Loucy (cell line): ENCODE results near the gene LPIN1.
A peak's percentile ranks its signal among the peaks of the same experiment; 100 is the strongest.

Source experiments
- H2AFZ ChIP-seq: fragments of 200-600 bp; sonication (generic); 2 replicates; pipeline ENCODE4 v1.6.0; 2016; ENCODE audit warnings: antibody characterized with exemption, mild to moderate bottlenecking, low read length, moderate library complexity
- H3F3A ChIP-seq: fragments of 200-600 bp; 2 replicates; pipeline ENCODE4 v1.6.0; 2016; ENCODE audit warnings: antibody characterized with exemption, low read depth, mild to moderate bottlenecking
- H3K27me3 ChIP-seq: fragments of 200-600 bp; sonication (generic); 2 replicates; pipeline ENCODE4 v1.6.1; 2014; ENCODE audit warnings: low read length, mild to moderate bottlenecking; ENCODE audit not compliant: insufficient read depth, poor library complexity, severe bottlenecking
- H3K36me3 ChIP-seq: fragments of 200-600 bp; sonication (generic); 2 replicates; pipeline ENCODE4 v1.6.1; 2016; ENCODE audit warnings: low read length; ENCODE audit not compliant: insufficient read depth
- H3K4me1 ChIP-seq: fragments of 200-600 bp; sonication (generic); 2 replicates; pipeline ENCODE4 v1.5.1; 2014; ENCODE audit warnings: low read length, mild to moderate bottlenecking; ENCODE audit not compliant: insufficient read depth, poor library complexity, severe bottlenecking
- H3K4me2 ChIP-seq: fragments of 200-600 bp; sonication (generic); 2 replicates; pipeline ENCODE4 v1.6.0; 2014; ENCODE audit warnings: antibody characterized with exemption, low read length, low read depth, mild to moderate bottlenecking; ENCODE audit not compliant: poor library complexity, severe bottlenecking
- H3K4me3 ChIP-seq: fragments of 200-600 bp; sonication (generic); 2 replicates; pipeline ENCODE4 v1.5.1; 2014; ENCODE audit warnings: low read length, mild to moderate bottlenecking, mixed read lengths; ENCODE audit not compliant: poor library complexity, severe bottlenecking
- H3K79me2 ChIP-seq: fragments of 200-600 bp; sonication (generic); 2 replicates; pipeline ENCODE4 v1.6.1; 2014; ENCODE audit warnings: low read length; ENCODE audit not compliant: insufficient read depth
- H3K9ac ChIP-seq: fragments of 200-600 bp; sonication (generic); 2 replicates; pipeline ENCODE4 v1.6.0; 2014; ENCODE audit warnings: mild to moderate bottlenecking, low read depth, low read length, moderate library complexity; ENCODE audit not compliant: poor library complexity, severe bottlenecking
- H3K9me2 ChIP-seq: fragments of 200-600 bp; sonication (generic); replicated peaks from 2 replicates; pipeline ENCODE4 v1.6.1; 2016; ENCODE audit warnings: low read depth, low read length, mixed read lengths
- H3K9me3 ChIP-seq: fragments of 200-600 bp; sonication (generic); 2 replicates; pipeline ENCODE4 v1.6.1; 2014; ENCODE audit warnings: mild to moderate bottlenecking, antibody characterized with exemption, low read length, low read depth; ENCODE audit not compliant: insufficient read depth
- H4K20me1 ChIP-seq: fragments of 200-600 bp; sonication (generic); 2 replicates; pipeline ENCODE4 v1.6.0; 2014; ENCODE audit warnings: antibody characterized with exemption, low read length, mild to moderate bottlenecking; ENCODE audit not compliant: insufficient read depth, poor library complexity, severe bottlenecking
- CTCF ChIP-seq: fragments of 200-600 bp; sonication (generic); conservative IDR thresholded peaks from 2 replicates; pipeline ENCODE4 v1.5.1; 2014; ENCODE audit warnings: mild to moderate bottlenecking, antibody characterized with exemption, low read length
- EZH2phosphoT487 ChIP-seq: fragments of 200-600 bp; IDR thresholded peaks from 2 replicates; pipeline ENCODE4 v1.6.1; 2018; ENCODE audit warnings: antibody characterized with exemption, mild to moderate bottlenecking, moderate library complexity, borderline replicate concordance

Gene LPIN1

GRCh38 chr2:11873356-11874154, 127.1 kb downstream of the LPIN1 start:
- no peaks in the 10 kb centered on the region for H4K20me1 ChIP-seq
- H3K79me2 ChIP-seq = no peaks in the 10 kb centered on the region
- H3K4me2 ChIP-seq = no peak overlapping the region
- no peaks in the 10 kb centered on the region for H3K9me2 ChIP-seq
- no peaks in the 10 kb centered on the region for H3F3A ChIP-seq
- no peaks in the 10 kb centered on the region for H3K36me3 ChIP-seq
- H3K9ac ChIP-seq = no peak overlapping the region
- TF ChIP-seq EZH2phosphoT487 = no peak
- H3K4me1 ChIP-seq = peaks cover 40% of the 10 kb centered on the region
- H2AFZ ChIP-seq = no peak overlapping the region
- H3K27me3 ChIP-seq = no peaks in the 10 kb centered on the region
- no peaks in the 10 kb centered on the region for H3K9me3 ChIP-seq
- no peak overlapping the region for H3K4me3 ChIP-seq

- no peak overlapping the region for H2AFZ ChIP-seq
- no peaks in the 10 kb centered on the region for H3K36me3 ChIP-seq
- no peaks in the 10 kb centered on the region for H4K20me1 ChIP-seq
- H3K4me2 ChIP-seq = no peak overlapping the region
- H3K9me2 ChIP-seq = no peaks in the 10 kb centered on the region
- no peaks in the 10 kb centered on the region for H3K9me3 ChIP-seq
- H3K4me1 ChIP-seq = peaks cover 52% of the 10 kb centered on the region
- H3K4me3 ChIP-seq = no peak overlapping the region
- no peaks in the 10 kb centered on the region for H3K27me3 ChIP-seq
- no peaks in the 10 kb centered on the region for H3F3A ChIP-seq
- no peaks in the 10 kb centered on the region for H3K79me2 ChIP-seq
- H3K9ac ChIP-seq = no peak overlapping the region
- TF ChIP-seq CTCF = no peak
- TF ChIP-seq EZH2phosphoT487 = no peak
Observed at GRCh38 chr2:11874861-11875260, 128.4 kb downstream of the LPIN1 start.

GRCh38 chr2:11875481-11875880, 129.0 kb downstream of the LPIN1 start:
- Histone ChIP-seq H3K27me3 (no peaks in the 10 kb centered on the region), H3K9ac (no peak overlapping the region), H3K4me3 (no peak overlapping the region), H3F3A (no peaks in the 10 kb centered on the region), H3K4me1 (peaks cover 58% of the 10 kb centered on the region), H2AFZ (peak overlapping the region; percentile 57), H3K9me2 (no peaks in the 10 kb centered on the region), H4K20me1 (no peaks in the 10 kb centered on the region), H3K4me2 (no peak overlapping the region), H3K36me3 (no peaks in the 10 kb centered on the region), H3K9me3 (no peaks in the 10 kb centered on the region), H3K79me2 (no peaks in the 10 kb centered on the region)
- TF ChIP-seq CTCF (no peak), EZH2phosphoT487 (no peak)

- no peak overlapping the region for H2AFZ ChIP-seq
- no peaks in the 10 kb centered on the region for H4K20me1 ChIP-seq
- no peaks in the 10 kb centered on the region for H3K9me3 ChIP-seq
- no peaks in the 10 kb centered on the region for H3F3A ChIP-seq
- H3K79me2 ChIP-seq = no peaks in the 10 kb centered on the region
- H3K9me2 ChIP-seq = no peaks in the 10 kb centered on the region
- no peaks in the 10 kb centered on the region for H3K27me3 ChIP-seq
- H3K4me1 ChIP-seq = peaks cover 59% of the 10 kb centered on the region
- no peaks in the 10 kb centered on the region for H3K36me3 ChIP-seq
- no peak overlapping the region for H3K4me3 ChIP-seq
- TF ChIP-seq EZH2phosphoT487 (no peak), CTCF (no peak)
- H3K4me2 ChIP-seq = no peak overlapping the region
- no peak overlapping the region for H3K9ac ChIP-seq
Observed at GRCh38 chr2:11876436-11876835, 130.0 kb downstream of the LPIN1 start.
